SK-N-MC (cell line): ENCODE measurements around the gene BABAM2.

Experiments
- EZH2 ChIP-seq: fragments of 200-600 bp; sonication (generic); IDR thresholded peaks from one replicate; pipeline ENCODE4 v1.6.1; 2017; ENCODE audit warnings: antibody characterized with exemption
- POLR2AphosphoS5 ChIP-seq: IDR thresholded peaks from 2 replicates; pipeline ENCODE4 v1.6.1; 2012; ENCODE audit warnings: mild to moderate bottlenecking, low read depth, low read length, borderline replicate concordance

DNA sequence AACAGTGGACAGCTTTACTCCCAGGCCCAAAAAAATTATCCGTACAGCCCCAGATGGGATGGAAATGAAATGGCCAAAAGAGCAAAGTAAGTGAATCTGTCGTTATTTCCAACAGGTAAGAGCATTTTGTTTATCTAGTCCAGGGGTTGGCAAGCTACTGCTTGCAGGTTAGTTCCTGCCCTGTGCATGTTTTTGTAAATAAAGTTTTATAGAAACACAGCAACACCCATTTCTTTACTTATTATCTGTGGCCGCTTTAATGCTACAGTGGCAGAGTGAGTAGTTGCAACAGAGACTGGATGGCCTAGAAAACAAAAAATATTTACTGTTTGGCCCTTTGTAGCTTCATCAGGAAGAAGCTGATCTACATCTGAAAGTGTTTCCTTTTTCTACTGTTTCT lies 407.9 kb downstream of the BABAM2 start:
- TF ChIP-seq EZH2 = no peak
- TF ChIP-seq POLR2AphosphoS5 = no peak
